K562 (cell line): ENCODE data around the gene AACS. TPM values are rescaled to one million over a fixed set of nuclear protein-coding genes. Genes with fewer than 3 reads are reported as not detected.

Experiments
- ATAC-seq: fragments of 200-7000 bp; cut with Tn5 transposase; 3 replicates; pipeline ENCODE4 v1.9.1; 2020; ENCODE audit warnings: moderate library complexity
- BruUV-seq: library from RNA; stranded (reverse); fragments of 400-500 nt; replicated peaks from 2 replicates; lab custom pipeline; 2021; lab: Mats Ljungman, UMichigan
- CTCF ChIA-PET: fragments of 300-600 bp; formaldehyde crosslinking; extraction: SDS; loops from one replicate; lab custom pipeline; 2021; ENCODE audit warnings: low intra/inter-chr PET ratio; lab: Yijun Ruan, JAX
- POLR2A ChIA-PET: fragments of 300-600, 350-650 bp; sonication (Branson Sonifier 250); formaldehyde crosslinking; extraction: SDS; loops from one replicate; lab custom pipeline; 2021; ENCODE audit warnings: antibody characterized with exemption, inconsistent platforms; lab: Yijun Ruan, JAX
- DNase-seq, 4 experiments: peaks; one replicate each; pipeline versions ENCODE4 v3.0.0 to v3.0.0-alpha.2; 2011 to 2018; ENCODE audit warnings: low spot score in 3 of 4, mixed read lengths in 3 of 4; ENCODE audit errors: extremely low read depth in 1 of 4
- FAIRE-seq: peaks from 2 replicates; lab custom pipeline; 2011; peaks lifted over from hg19 to GRCh38; lab: Jason Lieb, UNC
- H2AFZ ChIP-seq: 2 replicates; pipeline ENCODE4 v1.6.0; 2011; ENCODE audit warnings: low read depth, low read length, control low read depth, inconsistent platforms
- H3K27ac ChIP-seq: fragments of 200-600 bp; 3 replicates; pipeline ENCODE4 v1.8.0; 2011; ENCODE audit warnings: low read depth, mild to moderate bottlenecking, control low read depth, inconsistent platforms, low read length, moderate library complexity, mixed read lengths; ENCODE audit errors: extremely low read depth
- H3K27me3 ChIP-seq, 2 experiments: fragments of 300-600 bp in 1 of 2; 2 replicates in 1 of 2; 3 replicates in 1 of 2; pipeline versions ENCODE4 v1.6.0 to v1.8.0; 2011; ENCODE audit warnings: inconsistent platforms in 2 of 2, low read length in 2 of 2, mild to moderate bottlenecking in 1 of 2, mixed read lengths in 1 of 2, moderate library complexity in 1 of 2; ENCODE audit not compliant: control insufficient read depth in 2 of 2, insufficient read depth in 2 of 2
- H3K36me3 ChIP-seq: fragments of 300-600 bp; 3 replicates; pipeline ENCODE4 v1.8.0; 2011; ENCODE audit warnings: mild to moderate bottlenecking, low read length, inconsistent platforms; ENCODE audit not compliant: control insufficient read depth, insufficient read depth
- H3K4me1 ChIP-seq, 2 experiments: fragments of 200-600 bp in 1 of 2; replicated peaks in 1 of 2; 2 replicates in 1 of 2; 3 replicates in 1 of 2; pipeline versions ENCODE4 v1.5.1 to v1.8.0; 2011; ENCODE audit warnings: inconsistent platforms in 2 of 2, low read length in 2 of 2, mild to moderate bottlenecking in 1 of 2, mixed read lengths in 1 of 2, moderate library complexity in 1 of 2; ENCODE audit not compliant: control insufficient read depth in 2 of 2, insufficient read depth in 2 of 2
- H3K4me2 ChIP-seq: 2 replicates; pipeline ENCODE4 v1.6.1; 2011; ENCODE audit warnings: low read length, control low read depth, inconsistent platforms, mixed read lengths; ENCODE audit not compliant: insufficient read depth
- H3K4me3 ChIP-seq: fragments of 200-600 bp; sonication (generic), shearing (Covaris generic); 2 replicates; pipeline ENCODE4 v1.5.1; 2016; ENCODE audit warnings: control low read depth, inconsistent platforms
- H3K79me2 ChIP-seq: fragments of 200-600 bp; 3 replicates; pipeline ENCODE4 v1.8.0; 2011; ENCODE audit warnings: low read length, inconsistent platforms; ENCODE audit not compliant: control insufficient read depth, insufficient read depth
- H3K9ac ChIP-seq, 2 experiments: 2 replicates each; pipeline versions ENCODE4 v1.6.0 to v1.6.1; 2011; ENCODE audit warnings: low read depth in 2 of 2, low read length in 2 of 2, control low read depth in 1 of 2, inconsistent platforms in 1 of 2, mild to moderate bottlenecking in 1 of 2, mixed read lengths in 1 of 2; ENCODE audit not compliant: insufficient read depth in 1 of 2
- H3K9me1 ChIP-seq: one replicate; pipeline ENCODE4 v1.6.0; 2011; ENCODE audit warnings: inconsistent platforms, mild to moderate bottlenecking, low read length, moderate library complexity; ENCODE audit not compliant: control insufficient read depth, insufficient read depth
- H3K9me3 ChIP-seq: replicated peaks from 2 replicates; pipeline ENCODE4 v1.5.1; 2011; ENCODE audit warnings: low read depth, low read length, inconsistent platforms; ENCODE audit not compliant: control insufficient read depth, insufficient read depth
- H4K20me1 ChIP-seq: replicated peaks from 2 replicates; pipeline ENCODE4 v1.6.1; 2011; ENCODE audit warnings: low read length, inconsistent platforms, mixed read lengths; ENCODE audit not compliant: control insufficient read depth, insufficient read depth
- CBX8 ChIP-seq: fragments of 200-600 bp; sonication (generic); IDR thresholded peaks from 2 replicates; pipeline ENCODE4 v1.6.1; 2012; ENCODE audit warnings: borderline replicate concordance, mixed run types, low read depth, mild to moderate bottlenecking, moderate library complexity, mixed read lengths, low read length, control low read depth, inconsistent platforms; ENCODE audit not compliant: poor library complexity, severe bottlenecking; ENCODE audit errors: extremely low read depth
- CREB5 ChIP-seq: fragments of 250-450 bp; sonication (Bioruptor Pico); IDR thresholded peaks from 2 replicates; pipeline ENCODE4 v1.5.0; 2020; ENCODE audit warnings: mild to moderate bottlenecking
- GABPA ChIP-seq: fragments of 200-800 bp; sonication (Bioruptor generic); conservative IDR thresholded peaks from 2 replicates; pipeline ENCODE4 v1.6.1; 2016; ENCODE audit warnings: low read depth, missing genetic modification characterization, missing compliant biosample characterization
- PATZ1 ChIP-seq: fragments of 250-450 bp; sonication (Bioruptor Pico); IDR thresholded peaks from 2 replicates; pipeline ENCODE4 v1.5.0; 2020; ENCODE audit warnings: mild to moderate bottlenecking, borderline replicate concordance
- PYGO2 ChIP-seq: fragments of 450-650 bp; IDR thresholded peaks from 2 replicates; pipeline ENCODE4 v1.6.1; 2016; ENCODE audit warnings: mild to moderate bottlenecking, missing genetic modification characterization, moderate library complexity, missing compliant biosample characterization
- RAD51 ChIP-seq: fragments of 450-650 bp; IDR thresholded peaks from 2 replicates; pipeline ENCODE4 v1.7.1; 2016; ENCODE audit warnings: low read depth, mild to moderate bottlenecking, borderline replicate concordance
- ZNF717 ChIP-seq: fragments of 250-450 bp; sonication (Bioruptor Pico); IDR thresholded peaks from 2 replicates; pipeline ENCODE4 v1.5.0; 2021
- WGBS: fragments of 100-300 bp; shearing (Covaris generic); methylation state at CpG from one replicate; pipeline ENCODE4 v1.1.6; 2016; ENCODE audit warnings: low coverage, mixed read lengths; ENCODE audit not compliant: insufficient coverage; ENCODE audit errors: missing lambda C conversion rate; 5-methylcytosine and 5-hydroxymethylcytosine counted together
- in situ Hi-C: fragments of 300-500 bp; cut with MboI; formaldehyde crosslinking; loops from 4 replicates; pipeline ENCODE4 v1.15.0; 2018; ENCODE audit warnings: inconsistent platforms, mixed read lengths
- intact Hi-C: fragments of 100-400 bp; cut with micrococcal nuclease; formaldehyde crosslinking; loops from 2 replicates; pipeline ENCODE4 v1.14.2; 2022
- polyA plus RNA-seq, 8 experiments: library from polyadenylated mRNA; depleted of rRNA in 4 of 8; stranded (reverse) in 5 of 8; unstranded in 3 of 8; fragments of >200 nt; fragmentation: Nextera tagmentation in 2 of 8; fragmentation: Illumina TruSeq in 1 of 8; extraction: Ambion mirVana in 2 of 8; extraction: Trizol in 1 of 8; gene quantifications; 2 replicates each; pipeline versions ENCODE4 v1.2.1 to v1.2.3, GENCODE V29; 2011 to 2014; ENCODE audit warnings: inconsistent platforms in 1 of 8, missing spikeins in 1 of 8
- total RNA-seq, 7 experiments: library from RNA; depleted of rRNA in 6 of 7; stranded (reverse); fragments of >200 nt in 6 of 7; fragmentation: Illumina TruSeq in 2 of 7; extraction: Trizol in 2 of 7; gene quantifications; 2 replicates each; pipeline versions ENCODE4 v1.2.1 to v1.2.3, GENCODE V29; 2011 to 2021; ENCODE audit warnings: low replicate concordance in 1 of 7

AACS gene
- total and polyA plus RNA-seq, 9 of the 15 experiments (the other 6 are each of a cell fraction or from before 2014, with no cell fraction given): 2.4 to 13.0 (median 6.0) TPM

- no peak for TF ChIP-seq PATZ1 (CRISPR knock-in tag)
Observed at GRCh38 chr12:125137766-125138344, 72.6 kb downstream of the AACS start (continued).

- CTCF ChIA-PET: no interaction called here
- H3K27ac ChIP-seq: no peak overlapping the region
- H3K9me1 ChIP-seq: no peaks in the 10 kb centered on the region
- no peak overlapping the region for H3K4me3 ChIP-seq
- no peaks in the 10 kb centered on the region for H3K9me3 ChIP-seq
- in situ Hi-C loops: no loop called here
- intact Hi-C loops: no loop called here
- H2AFZ ChIP-seq: no peak overlapping the region
- peaks cover 0 to 8% of the 10 kb centered on the region in 2 experiments; a peak in 2 of 5 replicates for H3K4me1 ChIP-seq
- peaks cover 9 to 51% of the 10 kb centered on the region in 2 experiments; a peak in 3 of 5 replicates for H3K27me3 ChIP-seq
- no peak for TF ChIP-seq CREB5 (CRISPR knock-in tag)
- TF ChIP-seq PYGO2 (tag): no peak
- no peak for TF ChIP-seq CBX8
- no peak for TF ChIP-seq GABPA
- TF ChIP-seq RAD51: no peak
- no peak for TF ChIP-seq ZNF717
- H3K4me2 ChIP-seq: no peak overlapping the region
- POLR2A ChIA-PET: interaction anchor here (0.5 to 0.8 kb wide), 3 partner anchors 22 to 234 kb away, joined by 3 to 5 read pairs (median 3); no protein-coding TSS in a partner anchor
- no TSS peak for BruUV-seq
- DNase-seq (no peak), FAIRE-seq (peak; percentile 11), ATAC-seq (no peak)
- H3K79me2 ChIP-seq: no peaks in the 10 kb centered on the region
- H3K9ac ChIP-seq: no peak overlapping the region
- WGBS: 35% methylated on average over 22 of the region's 22 CpGs
- H4K20me1 ChIP-seq: no peaks in the 10 kb centered on the region; the same call in 1 of the 2 replicates
- H3K36me3 ChIP-seq: no peaks in the 10 kb centered on the region
Observed at GRCh38 chr12:125140279-125141209, 75.3 kb downstream of the AACS start.
